Putamen (tissue), 1 donor: ENCODE measurements around the gene LGALS12.
A peak's percentile ranks its signal among the peaks of the same experiment; 100 is the strongest.

Experiments used
- DNase-seq: peaks from one replicate; pipeline ENCODE4 v3.0.0-alpha.2; 2016; ENCODE audit warnings: low spot score

Gene LGALS12, protein sequence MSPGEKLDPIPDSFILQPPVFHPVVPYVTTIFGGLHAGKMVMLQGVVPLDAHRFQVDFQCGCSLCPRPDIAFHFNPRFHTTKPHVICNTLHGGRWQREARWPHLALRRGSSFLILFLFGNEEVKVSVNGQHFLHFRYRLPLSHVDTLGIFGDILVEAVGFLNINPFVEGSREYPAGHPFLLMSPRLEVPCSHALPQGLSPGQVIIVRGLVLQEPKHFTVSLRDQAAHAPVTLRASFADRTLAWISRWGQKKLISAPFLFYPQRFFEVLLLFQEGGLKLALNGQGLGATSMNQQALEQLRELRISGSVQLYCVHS

GRCh38 chr11:63505857-63506528 lies at the start of gene LGALS12:
LGALS12 (plus strand) TSS chr11:63506084; CDS start chr11:63506459, 375 bp downstream.
- no peak for DNase-seq

GRCh38 chr11:63459586-63459985 lies 46.3 kb upstream of the LGALS12 start:
- DNase-seq: no peak

GRCh38 chr11:63462137-63462536 lies 43.7 kb upstream of the LGALS12 start:
- no peak for DNase-seq

GRCh38 chr11:63470311-63470710 lies 35.6 kb upstream of the LGALS12 start:
- no peak for DNase-seq

DNA sequence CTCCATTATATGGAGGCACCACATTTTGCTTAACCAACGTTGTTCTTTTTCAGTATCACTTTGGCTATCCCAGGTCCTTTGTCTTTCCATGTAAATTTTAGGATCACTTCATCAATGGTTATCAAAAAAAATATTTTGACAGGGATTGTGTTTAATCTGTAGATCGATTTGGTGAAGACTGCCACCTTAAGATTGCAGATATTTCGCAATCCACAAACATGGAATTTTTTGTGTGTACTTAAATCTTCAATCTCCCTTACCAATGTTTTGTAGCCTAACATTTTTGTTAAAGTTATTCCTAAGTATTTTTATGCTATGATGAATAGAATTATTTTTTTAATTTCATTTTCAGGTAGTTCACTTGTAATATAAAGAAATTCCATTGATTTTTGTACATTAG lies 33.5 kb upstream of the LGALS12 start:
- DNase-seq: no peak

DNA sequence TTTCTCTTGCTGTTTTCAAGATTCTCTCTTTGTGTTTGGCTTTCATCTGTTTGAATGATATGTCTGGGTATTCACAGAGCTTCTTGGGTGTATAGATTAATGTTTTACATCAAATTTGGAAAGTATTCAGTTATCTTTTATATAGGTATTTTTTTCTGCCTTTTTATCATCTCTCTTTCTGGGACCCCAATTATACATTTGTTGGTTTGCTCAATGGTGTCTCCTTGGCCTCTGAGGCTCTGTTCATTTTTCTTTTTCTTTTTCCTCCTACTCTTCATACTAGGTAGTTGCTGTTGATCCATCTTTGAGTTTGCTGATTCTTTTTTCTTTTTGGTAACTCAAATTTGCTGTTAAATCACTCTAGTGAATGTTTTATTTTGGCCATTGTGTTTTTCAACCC lies 29.3 kb upstream of the LGALS12 start:
- DNase-seq: no peak

DNA sequence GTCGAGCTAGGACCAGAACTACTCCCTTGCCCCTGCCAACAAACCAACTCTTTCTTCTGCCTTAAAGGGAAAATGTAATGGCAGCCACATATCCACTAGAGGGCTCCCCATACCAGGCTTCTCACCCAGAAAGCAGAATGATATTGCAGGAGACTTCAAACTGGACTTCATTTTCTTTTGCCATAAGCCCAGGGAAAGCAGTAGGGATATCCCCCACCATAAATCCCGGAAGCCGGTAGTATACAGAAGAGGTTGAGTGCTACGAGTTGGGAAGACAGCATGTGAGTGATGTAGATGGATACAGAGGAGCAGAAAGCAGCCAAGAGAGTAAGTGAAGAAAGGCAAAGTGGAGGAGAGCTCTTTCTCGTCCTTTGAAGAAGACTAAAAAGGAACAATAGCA lies 27.0 kb upstream of the LGALS12 start:
- peak; percentile 78 for DNase-seq

GRCh38 chr11:63480039-63480438 lies 25.8 kb upstream of the LGALS12 start:
- DNase-seq: no peak

GRCh38 chr11:63485777-63486176 lies 20.1 kb upstream of the LGALS12 start:
- DNase-seq: no peak

DNA sequence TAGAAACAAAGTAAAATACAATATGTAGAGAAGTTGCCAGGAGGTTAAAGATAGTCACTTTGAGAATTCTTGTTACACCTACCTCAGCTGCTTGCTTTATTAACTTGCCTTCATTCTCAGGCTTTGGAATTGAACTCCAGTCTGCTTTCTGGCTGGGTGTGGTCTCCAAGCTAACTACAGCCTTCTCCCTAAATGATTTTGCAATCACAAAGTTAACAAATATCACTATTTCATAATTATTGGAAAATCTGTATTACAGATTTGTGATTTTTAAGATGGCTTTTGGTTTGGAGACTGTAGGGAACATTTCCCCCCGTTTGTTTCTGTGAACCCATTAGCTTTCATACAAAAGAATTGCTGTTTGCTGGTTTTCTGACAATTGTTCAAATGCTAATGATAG lies 17.1 kb upstream of the LGALS12 start:
- no peak for DNase-seq

GRCh38 chr11:63489879-63490278 lies 16.0 kb upstream of the LGALS12 start:
- DNase-seq: no peak

- no peak for DNase-seq
These were observed 15.2 kb upstream of the LGALS12 start, which contains the start of gene PLAAT5 for GRCh38 chr11:63490551-63491239. PLAAT5 (minus strand) TSS chr11:63491167; CDS start chr11:63491034, 133 bp downstream.

GRCh38 chr11:63491240-63491587 lies 14.7 kb upstream of the LGALS12 start:
- DNase-seq: no peak

DNA sequence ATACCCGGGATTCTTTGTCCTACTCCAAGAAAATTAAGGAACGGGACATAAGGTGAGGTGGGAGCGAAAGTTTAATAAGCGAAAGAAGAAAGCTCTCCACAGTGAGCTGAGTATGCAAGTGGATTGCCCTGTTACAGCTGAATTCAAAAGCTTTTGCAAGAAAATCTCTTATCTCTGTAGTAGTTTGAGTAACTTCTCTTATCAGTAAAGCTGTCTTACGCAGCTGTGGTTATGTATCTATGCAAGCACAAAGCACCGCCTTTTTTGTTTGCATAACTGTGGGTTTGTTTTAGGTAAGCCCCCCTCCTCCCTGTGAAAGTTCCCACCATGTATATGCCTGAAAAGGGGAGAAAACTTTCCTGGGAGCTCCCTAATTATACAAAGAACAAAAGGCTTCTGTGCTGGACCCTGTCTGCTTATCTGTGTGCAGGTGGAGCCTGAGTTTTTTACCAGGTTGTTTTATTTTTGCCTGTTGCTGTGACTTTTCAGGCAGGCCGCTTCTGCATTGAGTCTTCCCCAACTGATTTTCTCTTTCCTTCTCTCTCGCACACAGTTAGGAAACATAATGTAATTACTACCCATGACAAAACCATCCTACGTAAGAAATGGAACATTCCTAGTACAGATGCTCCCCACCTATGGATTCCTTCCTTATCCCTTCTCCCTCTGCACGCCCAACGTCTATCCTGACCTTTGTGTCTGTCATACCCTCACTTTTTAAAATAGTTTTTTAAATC lies 14.1 kb upstream of the LGALS12 start:
- DNase-seq: no peak

DNA sequence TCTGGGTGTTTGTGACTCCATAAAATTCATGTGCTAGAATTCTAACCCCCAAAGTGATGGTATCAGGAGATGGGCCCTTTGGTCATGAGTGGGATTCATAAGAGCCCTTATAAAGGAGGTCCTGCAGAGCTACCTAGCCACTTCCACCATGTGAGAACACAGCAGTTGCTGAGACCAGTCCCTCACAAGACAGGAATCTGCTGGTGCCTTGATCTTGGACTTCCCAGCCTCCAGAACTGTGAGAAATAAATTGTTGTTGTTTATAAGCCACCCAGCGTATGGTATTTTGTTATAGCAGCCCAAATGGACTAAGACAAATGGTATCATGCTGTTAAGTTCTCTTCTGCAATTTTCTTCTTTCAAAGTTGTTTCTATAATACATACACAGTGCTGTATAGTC lies 13.4 kb upstream of the LGALS12 start:
- DNase-seq: no peak

DNA sequence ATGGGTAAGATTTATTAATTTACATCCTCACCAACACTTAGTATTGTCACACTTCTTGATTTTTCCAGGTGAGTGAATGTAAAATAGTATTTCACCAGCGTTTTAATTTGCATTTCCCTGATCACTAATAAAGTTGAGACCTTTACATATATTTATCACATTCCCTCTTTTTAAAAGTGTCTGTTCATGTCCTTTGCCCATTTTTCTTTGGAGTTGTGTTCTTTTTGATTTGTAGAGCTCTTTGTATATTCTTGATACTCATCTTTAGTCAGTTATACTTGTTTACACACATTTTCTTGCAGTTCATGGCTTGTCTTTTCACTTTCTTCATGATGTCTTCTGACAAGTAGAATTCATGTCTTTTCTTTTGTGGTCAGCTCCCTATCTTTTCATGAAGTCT lies 12.8 kb upstream of the LGALS12 start:
- no peak for DNase-seq

DNA sequence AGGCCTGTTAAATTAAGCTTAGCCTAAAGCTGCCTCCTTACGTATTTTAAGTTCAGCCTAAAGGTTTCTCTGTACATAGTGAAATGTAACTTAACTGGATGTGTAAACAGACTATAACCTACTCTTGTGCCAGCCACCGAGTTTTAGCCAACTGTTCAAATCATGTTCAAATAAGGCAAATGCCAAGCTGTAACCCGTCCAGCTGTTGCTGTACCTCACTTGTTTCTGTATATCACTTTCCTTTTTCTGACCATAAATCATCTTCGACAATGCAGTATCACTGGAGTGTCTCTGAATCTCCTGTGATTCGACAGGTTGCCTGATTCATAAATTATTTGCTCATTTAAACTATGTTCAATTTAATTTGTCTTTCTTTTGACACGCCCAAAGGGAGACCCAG lies 10.9 kb upstream of the LGALS12 start:
- DNase-seq: no peak

GRCh38 chr11:63499874-63500273 lies 6.0 kb upstream of the LGALS12 start:
- no peak for DNase-seq

DNA sequence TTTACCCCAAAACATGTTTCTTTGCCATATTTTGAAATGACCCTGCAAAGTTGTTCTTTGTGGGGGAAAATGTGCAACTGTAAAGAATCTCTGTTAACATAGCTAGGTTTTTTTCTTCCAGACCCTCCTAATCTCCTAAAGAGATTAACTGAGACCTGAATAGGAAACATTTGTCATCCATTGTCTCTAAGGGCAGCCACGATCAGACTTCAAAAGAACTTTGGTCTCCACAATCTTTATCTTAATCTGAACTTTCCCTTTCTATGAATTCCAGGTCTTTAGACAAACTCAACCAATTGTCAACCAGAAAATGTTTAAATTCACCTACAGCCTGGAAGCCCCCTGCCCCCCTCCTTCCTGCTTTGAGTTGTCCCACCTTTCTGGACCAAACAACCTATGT lies 4.6 kb upstream of the LGALS12 start:
- no peak for DNase-seq

DNA sequence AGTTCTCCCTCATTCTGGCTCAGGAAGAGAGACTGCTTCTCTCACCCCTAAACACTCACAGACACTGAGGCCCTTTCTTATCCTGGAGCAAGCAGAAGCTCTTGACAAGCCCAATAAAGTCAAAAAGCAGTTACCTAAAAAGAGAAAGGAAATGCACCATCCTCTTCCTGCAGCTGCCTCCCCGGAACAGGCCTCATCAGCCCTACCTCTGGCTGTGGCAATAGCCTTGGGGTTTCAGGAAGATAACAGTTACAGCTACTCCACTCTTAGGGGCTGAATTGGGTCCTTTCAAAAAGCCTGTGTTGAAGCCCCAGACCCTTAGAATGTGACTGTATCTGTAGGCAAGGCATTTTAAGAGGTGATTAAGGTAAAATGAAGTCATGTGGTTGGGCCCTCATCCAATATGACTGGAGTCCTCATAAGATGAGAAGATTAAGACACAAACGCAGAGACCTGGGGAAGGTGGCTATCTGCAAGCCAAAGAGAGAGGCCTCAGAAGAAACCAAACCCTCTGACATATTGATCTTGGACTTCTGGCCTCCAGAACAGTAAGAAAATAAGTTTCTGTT lies 3.5 kb upstream of the LGALS12 start:
- DNase-seq: no peak

DNA sequence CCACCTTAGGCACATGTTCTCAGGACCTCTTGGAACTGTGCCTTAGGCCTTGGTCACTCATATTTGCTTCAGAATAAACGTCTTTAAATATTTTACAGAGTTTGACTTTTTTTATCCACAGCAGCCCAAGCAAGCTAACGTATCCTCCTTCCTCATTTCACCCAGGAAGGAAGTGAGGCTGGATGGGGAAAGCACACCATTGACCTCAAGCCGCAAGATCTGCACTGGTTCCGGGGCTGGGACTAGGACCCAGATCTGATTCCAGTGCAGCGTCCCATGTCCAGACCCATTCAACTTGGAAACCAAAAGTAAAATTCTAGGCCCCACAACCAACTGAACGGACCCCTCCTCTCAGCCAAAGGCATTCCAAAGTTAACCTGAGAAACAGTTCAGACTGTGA lies 2.4 kb upstream of the LGALS12 start:
- no peak for DNase-seq

- DNase-seq: no peak
These were observed 1.8 kb upstream of the LGALS12 start for GRCh38 chr11:63504054-63504453.
